H1 (cell line): ENCODE measurements around the gene L3HYPDH.

Source experiments
- CREB1 ChIP-seq: IDR thresholded peaks from 2 replicates; pipeline ENCODE4 v1.6.1; 2012; ENCODE audit warnings: inconsistent platforms
- CTCF ChIP-seq, 3 experiments: IDR thresholded peaks; 1 replicate in 2 of 3; 2 replicates in 1 of 3; pipeline versions ENCODE4 v1.5.1 to v1.6.1; 2011; ENCODE audit warnings: low read length in 3 of 3, mild to moderate bottlenecking in 3 of 3, inconsistent platforms in 2 of 3, low read depth in 1 of 3, moderate library complexity in 1 of 3; ENCODE audit not compliant: insufficient read depth in 1 of 3; ENCODE audit errors: control extremely low read depth in 1 of 3
- HDAC2 ChIP-seq, 2 experiments: fragments of 300-600 bp in 1 of 2; sonication (generic) in 1 of 2; IDR thresholded peaks; 2 replicates each; pipeline ENCODE4 v1.6.1; 2011 to 2012; ENCODE audit warnings: low read depth in 2 of 2, low read length in 2 of 2, mild to moderate bottlenecking in 2 of 2, moderate library complexity in 2 of 2, borderline replicate concordance in 1 of 2, inconsistent platforms in 1 of 2
- MAX ChIP-seq: IDR thresholded peaks from 2 replicates; pipeline ENCODE4 v1.6.1; 2012; ENCODE audit warnings: inconsistent platforms
- NRF1 ChIP-seq: IDR thresholded peaks from 2 replicates; pipeline ENCODE4 v1.6.1; 2011; ENCODE audit warnings: mild to moderate bottlenecking, low read depth, low read length, improper control_type of control experiment
- POLR2A ChIP-seq, 2 experiments: IDR thresholded peaks; 1 replicate in 1 of 2; 2 replicates in 1 of 2; pipeline ENCODE4 v1.6.1; 2011; ENCODE audit warnings: low read depth in 2 of 2, low read length in 2 of 2, mild to moderate bottlenecking in 2 of 2; ENCODE audit errors: control extremely low read depth in 1 of 2
- POLR2AphosphoS5 ChIP-seq: IDR thresholded peaks from 2 replicates; pipeline ENCODE4 v1.6.1; 2011; ENCODE audit warnings: low read depth, low read length
- RAD21 ChIP-seq, 2 experiments: IDR thresholded peaks in 1 of 2; conservative IDR thresholded peaks in 1 of 2; 2 replicates each; pipeline ENCODE4 v1.6.1; 2011; ENCODE audit warnings: low read depth in 2 of 2, low read length in 2 of 2, improper control_type of control experiment in 1 of 2, inconsistent platforms in 1 of 2, mild to moderate bottlenecking in 1 of 2, moderate library complexity in 1 of 2
- USF2 ChIP-seq: IDR thresholded peaks from 2 replicates; pipeline ENCODE4 v1.6.1; 2011; ENCODE audit warnings: low read length, improper control_type of control experiment
- YY1 ChIP-seq: IDR thresholded peaks from 2 replicates; pipeline ENCODE4 v1.6.1; 2011; ENCODE audit warnings: low read depth, mild to moderate bottlenecking, low read length

DNA sequence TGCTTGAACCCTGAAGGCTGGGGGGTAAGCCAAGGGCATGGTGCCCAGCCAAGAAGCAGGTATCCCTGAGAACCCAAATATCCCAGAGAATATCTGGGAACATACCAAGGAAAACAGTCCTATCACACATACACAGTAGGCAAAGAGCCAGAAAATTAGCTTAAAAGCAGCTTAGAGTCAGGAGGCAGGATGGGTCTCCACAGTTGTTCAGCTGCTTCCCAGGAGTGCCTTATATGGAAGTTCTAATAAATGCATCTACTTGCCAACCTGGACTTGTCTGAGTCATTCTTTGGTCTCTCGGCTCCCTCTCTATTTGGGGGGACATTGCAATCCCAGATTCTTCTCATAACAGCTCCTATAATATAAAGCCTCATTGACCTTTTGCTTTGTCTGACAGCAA, 10.0 kb downstream of the L3HYPDH start:
- no peak for TF ChIP-seq CTCF (IDR thresholded peaks at IDR 0.05; ENCODE audit: control extremely low read depth in 1 of 3, insufficient read depth in 1 of 3, low read depth in 1 of 3, low read length in 3 of 3)
- no peak for TF ChIP-seq POLR2AphosphoS5
- TF ChIP-seq POLR2A (IDR thresholded peaks at IDR 0.05; ENCODE audit: control extremely low read depth in 1 of 2, low read depth in 2 of 2, low read length in 2 of 2): no peak
- TF ChIP-seq HDAC2 (IDR thresholded peaks at IDR 0.05; ENCODE audit: borderline replicate concordance in 1 of 2, low read depth in 2 of 2, low read length in 2 of 2): no peak
- no peak for TF ChIP-seq NRF1
- no peak for TF ChIP-seq YY1
- TF ChIP-seq MAX: no peak
- TF ChIP-seq CREB1: no peak
- TF ChIP-seq USF2: no peak
- TF ChIP-seq RAD21 (IDR thresholded peaks at IDR 0.05 in 1 of 2, conservative IDR thresholded peaks at IDR 0.05 in 1 of 2; ENCODE audit: low read depth in 2 of 2, low read length in 2 of 2): no peak
